Psoas muscle (tissue), 8 donors: ENCODE results near the gene FGD2. TPM values are rescaled to one million over a fixed set of nuclear protein-coding genes. Genes with fewer than 3 reads are reported as not detected.

Experiments
- ATAC-seq, 4 donors: fragments of 200-7000 bp; cut with Tn5 transposase; one replicate each; pipeline ENCODE4 v1.9.1; 2020; ENCODE audit warnings: moderate library complexity in 3 of 4, mild to moderate bottlenecking in 2 of 4
- DNase-seq, 2 donors: peaks; one replicate each; pipeline ENCODE4 v3.0.0-alpha.2; 2020
- H3K27ac ChIP-seq: fragments of 200-600 bp; one replicate; pipeline ENCODE4 v1.8.0; 2022
- H3K27me3 ChIP-seq, 3 donors: fragments of 200-600 bp in 1 of 3; one replicate each; pipeline versions ENCODE4 v1.6.1 to v1.8.0; 2013 to 2022; ENCODE audit warnings: low read length in 2 of 3, mild to moderate bottlenecking in 2 of 3, moderate library complexity in 1 of 3; ENCODE audit not compliant: insufficient read depth in 3 of 3
- H3K36me3 ChIP-seq, 2 donors: fragments of 200-600 bp in 1 of 2; one replicate each; pipeline versions ENCODE4 v1.6.1 to v1.8.0; 2013 to 2022; ENCODE audit warnings: low read depth in 1 of 2, mild to moderate bottlenecking in 1 of 2, moderate library complexity in 1 of 2; ENCODE audit not compliant: insufficient read depth in 1 of 2
- H3K4me1 ChIP-seq: fragments of 200-600 bp; one replicate; pipeline ENCODE4 v1.8.0; 2022
- H3K4me3 ChIP-seq: fragments of 200-600 bp; one replicate; pipeline ENCODE4 v1.8.0; 2022; ENCODE audit warnings: mild to moderate bottlenecking
- H3K9me3 ChIP-seq: fragments of 200-600 bp; one replicate; pipeline ENCODE4 v1.8.0; 2022
- WGBS, 3 donors: extraction: QIAGEN DNeasy Blood & Tissue Kit; methylation state at CpG; one replicate each; pipeline versions ENCODE4 v1.1.6 to v1.1.7; 2013; 5-methylcytosine and 5-hydroxymethylcytosine counted together
- intact Hi-C, 2 donors: fragments of 100-400 bp; cut with DNase I; formaldehyde crosslinking; loops; one replicate each; pipeline versions ENCODE4 v1.11.0 to v1.14.2; 2022
- polyA plus RNA-seq, 3 donors: library from polyadenylated mRNA; stranded (reverse); fragments of 200-250 nt; gene quantifications; one replicate each; pipeline ENCODE4 v1.2.3, GENCODE V29; 2013
- total RNA-seq, 4 donors: library from RNA; stranded (reverse); fragmentation: NEBNext Ultra II Directional in 2 of 4; extraction: Animal tissue kit (Norgen Biotek cat#: 25700) in 2 of 4; gene quantifications; one replicate each; pipeline versions ENCODE4 v1.2.1 to v1.2.4, GENCODE V29; 2021 to 2023
- TF ChIP-seq, protein P1 (sequence below): fragments of 200-600 bp; IDR thresholded peaks from one replicate; pipeline ENCODE4 v1.8.0; 2022; ENCODE audit warnings: antibody characterized with exemption
- donor health status: healthy with polysubstance abuse.
- donor health status: DM: no; HTN: no; CAD: no; lungs with moderate emphysema.
- donor health status: Bipolar disorder and iron deficiency.
- donor health status: healthy.
- donor health status: DM: yes; HTN: yes; CAD: no.
- donor health status: DM: no; HTN: no; CAD: no.
- donor health status: DM: no; HTN: no; CAD: no.
- donor health status: DM: yes; HTN: yes; CAD: no.

FGD2 gene
- total and polyA plus RNA-seq, 7 donors = 0.75 to 4.2 (median 1.7) TPM

DNA sequence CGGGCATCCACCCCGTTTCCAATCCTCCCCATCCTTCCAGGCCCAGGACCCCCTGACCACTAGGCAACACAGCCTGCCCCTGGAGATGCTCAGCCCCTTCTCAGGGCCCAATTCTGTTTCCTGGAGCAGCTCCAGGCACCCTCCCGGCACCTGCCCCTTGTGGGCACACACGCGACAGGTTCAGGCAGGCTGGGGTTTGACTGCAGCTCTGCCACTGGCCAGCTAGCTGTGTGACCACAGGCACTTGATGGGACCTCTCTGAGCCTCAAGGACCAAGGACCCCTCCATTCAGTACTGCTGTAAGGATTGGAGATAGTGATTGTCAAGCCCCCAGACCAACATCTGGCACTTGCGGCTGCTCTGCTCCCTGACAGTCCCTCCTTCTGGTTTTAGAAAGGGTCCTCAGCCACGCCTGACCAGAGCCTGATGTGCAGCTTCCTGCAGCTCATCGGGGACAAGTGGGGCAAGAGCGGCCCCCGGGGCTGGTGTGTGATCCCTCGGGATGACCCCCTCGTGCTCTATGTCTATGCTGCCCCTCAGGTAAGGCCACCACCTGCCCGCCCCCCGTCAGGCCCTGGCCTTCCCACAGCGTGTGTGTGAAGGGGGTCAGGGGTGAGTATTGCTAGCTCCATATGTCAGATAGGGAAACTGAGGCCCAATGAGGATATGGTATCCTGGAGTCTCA lies 21.7 kb downstream of the FGD2 start:
- TF ChIP-seq, protein P1, sequence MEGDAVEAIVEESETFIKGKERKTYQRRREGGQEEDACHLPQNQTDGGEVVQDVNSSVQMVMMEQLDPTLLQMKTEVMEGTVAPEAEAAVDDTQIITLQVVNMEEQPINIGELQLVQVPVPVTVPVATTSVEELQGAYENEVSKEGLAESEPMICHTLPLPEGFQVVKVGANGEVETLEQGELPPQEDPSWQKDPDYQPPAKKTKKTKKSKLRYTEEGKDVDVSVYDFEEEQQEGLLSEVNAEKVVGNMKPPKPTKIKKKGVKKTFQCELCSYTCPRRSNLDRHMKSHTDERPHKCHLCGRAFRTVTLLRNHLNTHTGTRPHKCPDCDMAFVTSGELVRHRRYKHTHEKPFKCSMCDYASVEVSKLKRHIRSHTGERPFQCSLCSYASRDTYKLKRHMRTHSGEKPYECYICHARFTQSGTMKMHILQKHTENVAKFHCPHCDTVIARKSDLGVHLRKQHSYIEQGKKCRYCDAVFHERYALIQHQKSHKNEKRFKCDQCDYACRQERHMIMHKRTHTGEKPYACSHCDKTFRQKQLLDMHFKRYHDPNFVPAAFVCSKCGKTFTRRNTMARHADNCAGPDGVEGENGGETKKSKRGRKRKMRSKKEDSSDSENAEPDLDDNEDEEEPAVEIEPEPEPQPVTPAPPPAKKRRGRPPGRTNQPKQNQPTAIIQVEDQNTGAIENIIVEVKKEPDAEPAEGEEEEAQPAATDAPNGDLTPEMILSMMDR = no peak
- Histone ChIP-seq H3K9me3 (no peaks in the 10 kb centered on the region), H3K27ac (no peak overlapping the region), H3K36me3 (no peaks in the 10 kb centered on the region), H3K4me1 (no peaks in the 10 kb centered on the region), H3K27me3 (no peaks in the 10 kb centered on the region), H3K4me3 (no peak overlapping the region)
- intact Hi-C loops = no loop called here
- ATAC-seq (no peak), DNase-seq (no peak)
- WGBS, 3 donors = 72 to 85% (median 78%) methylated on average over 15 of the region's 15 CpGs

- Histone ChIP-seq H3K27me3 (no peaks in the 10 kb centered on the region), H3K27ac (no peak overlapping the region), H3K4me3 (no peak overlapping the region), H3K4me1 (no peaks in the 10 kb centered on the region), H3K9me3 (no peaks in the 10 kb centered on the region), H3K36me3 (no peaks in the 10 kb centered on the region)
- TF ChIP-seq, protein P1 = no peak
- intact Hi-C loops = loop anchor here in 1 of 2 donors (2.0 kb wide), 1 partner anchor 145 kb away; no protein-coding TSS in a partner anchor
- ATAC-seq = peak in 1 of 4 donors; percentile 7
- 88 to 91% (median 89%) methylated on average over 17 of the region's 17 CpGs for WGBS, 3 donors
- DNase-seq = no peak
Observed at GRCh38 chr6:37027811-37028469, 22.5 kb downstream of the FGD2 start.

- intact Hi-C loops = loop anchor here in 1 of 2 donors (2.0 kb wide), 1 partner anchor 143 kb away; no protein-coding TSS in a partner anchor
- H3K9me3 ChIP-seq = no peaks in the 10 kb centered on the region
- DNase-seq (peak; percentile 74 to 85), ATAC-seq (peak; percentile 87 to 91 (median 88))
- TF ChIP-seq, protein P1 = peak; percentile 73
- H3K36me3 ChIP-seq = no peaks in the 10 kb centered on the region
- H3K4me3 ChIP-seq = no peak overlapping the region
- WGBS, 3 donors = 59 to 67% (median 62%) methylated on average over 4 of the region's 4 CpGs
- H3K4me1 ChIP-seq = no peaks in the 10 kb centered on the region
- no peak overlapping the region for H3K27ac ChIP-seq
- H3K27me3 ChIP-seq = no peaks in the 10 kb centered on the region
Observed at GRCh38 chr6:37029249-37029971, 24.0 kb downstream of the FGD2 start.

- H3K4me3 ChIP-seq = no peak overlapping the region
- intact Hi-C loops = no loop called here
- no peak for ATAC-seq
- no peaks in the 10 kb centered on the region for H3K27me3 ChIP-seq
- no peak for DNase-seq
- H3K4me1 ChIP-seq = no peaks in the 10 kb centered on the region
- H3K27ac ChIP-seq = no peak overlapping the region
- TF ChIP-seq, protein P1 = no peak
- no peaks in the 10 kb centered on the region for H3K36me3 ChIP-seq
- WGBS, 3 donors = 87 to 95% (median 90%) methylated on average over 2 of the region's 2 CpGs
- no peaks in the 10 kb centered on the region for H3K9me3 ChIP-seq
Observed at GRCh38 chr6:37030599-37030998, 25.1 kb downstream of the FGD2 start.
